Breast epithelium (tissue), 4 donors: ENCODE data around the gene PLXNB2. TPM values are rescaled to one million over a fixed set of nuclear protein-coding genes. Genes with fewer than 3 reads are reported as not detected.

Source experiments
- DNase-seq, 2 donors: peaks; one replicate each; pipeline ENCODE4 v3.0.0-alpha.2; 2019; ENCODE audit warnings: low spot score in 2 of 2
- H3K27ac ChIP-seq, 2 donors: fragments of 200-600 bp; sonication (generic) in 1 of 2; one replicate each; pipeline ENCODE4 v1.5.1; 2016 to 2019; ENCODE audit warnings: mild to moderate bottlenecking in 1 of 2
- H3K27me3 ChIP-seq, 2 donors: fragments of 200-600 bp; sonication (generic) in 1 of 2; one replicate each; pipeline versions ENCODE4 v1.5.1 to v1.6.0; 2017 to 2019; ENCODE audit warnings: control low read depth in 1 of 2, mild to moderate bottlenecking in 1 of 2
- H3K36me3 ChIP-seq: fragments of 200-600 bp; one replicate; pipeline ENCODE4 v1.5.1; 2019
- H3K4me1 ChIP-seq, 2 donors: fragments of 200-600 bp; sonication (generic); one replicate each; pipeline ENCODE4 v1.5.1; 2016 to 2019; ENCODE audit warnings: control low read depth in 1 of 2
- H3K4me3 ChIP-seq, 3 donors: fragments of 200-600 bp; sonication (generic); 1 replicate in 2 of 3; 2 replicates in 1 of 3; pipeline ENCODE4 v1.5.1; 2016 to 2019; ENCODE audit warnings: mild to moderate bottlenecking in 3 of 3, moderate library complexity in 2 of 3
- H3K9me3 ChIP-seq, 2 donors: fragments of 200-600 bp; sonication (generic) in 1 of 2; one replicate each; pipeline ENCODE4 v1.5.1; 2016 to 2019; ENCODE audit warnings: control low read depth in 1 of 2
- CTCF ChIP-seq, 3 donors: fragments of 450-650 bp; IDR thresholded peaks; one replicate each; pipeline ENCODE4 v1.5.1; 2016 to 2017; ENCODE audit warnings: antibody characterized with exemption in 3 of 3, mild to moderate bottlenecking in 3 of 3, moderate library complexity in 3 of 3
- POLR2A ChIP-seq: fragments of 450-650 bp; IDR thresholded peaks from one replicate; pipeline ENCODE4 v1.6.1; 2016; ENCODE audit warnings: antibody characterized with exemption, mild to moderate bottlenecking, moderate library complexity
- POLR2AphosphoS5 ChIP-seq, 3 donors: sonication (generic); formaldehyde crosslinking; IDR thresholded peaks; one replicate each; pipeline ENCODE4 v1.6.1; 2017; ENCODE audit warnings: antibody characterized with exemption in 3 of 3
- intact Hi-C: fragments of 100-400 bp; cut with DNase I; formaldehyde crosslinking; loops from one replicate; pipeline ENCODE4 v1.15.1; 2023; ENCODE audit warnings: low total_unique reads
- total RNA-seq, 3 donors: library from RNA; depleted of rRNA; stranded (reverse); fragments of >200 nt; gene quantifications; one replicate each; pipeline ENCODE4 v1.1.0, GENCODE V29; 2016

Gene PLXNB2
- total RNA-seq, 3 donors from 2014 or later, result 79.0 to 137 (median 122) TPM

GRCh38 chr22:50258361-50259292 is 48.8 kb downstream of the PLXNB2 start:
- intact Hi-C loops, result loop anchor here (10.0 kb wide), 1 partner anchor 246 kb away; the partner anchor contains the start of genes LMF2 and NCAPH2
- Histone ChIP-seq H3K27me3 (peaks cover 0 to 25% of the 10 kb centered on the region in 2 donors), H3K27ac (no peak overlapping the region), H3K4me3 (no peak overlapping the region), H3K4me1 (no peaks in the 10 kb centered on the region), H3K9me3 (no peaks in the 10 kb centered on the region), H3K36me3 (no peaks in the 10 kb centered on the region)
- DNase-seq, result no peak
- TF ChIP-seq POLR2AphosphoS5 (IDR thresholded peaks at IDR 0.05) (no peak), POLR2A (no peak), CTCF (IDR thresholded peaks at IDR 0.05) (no peak)

DNA sequence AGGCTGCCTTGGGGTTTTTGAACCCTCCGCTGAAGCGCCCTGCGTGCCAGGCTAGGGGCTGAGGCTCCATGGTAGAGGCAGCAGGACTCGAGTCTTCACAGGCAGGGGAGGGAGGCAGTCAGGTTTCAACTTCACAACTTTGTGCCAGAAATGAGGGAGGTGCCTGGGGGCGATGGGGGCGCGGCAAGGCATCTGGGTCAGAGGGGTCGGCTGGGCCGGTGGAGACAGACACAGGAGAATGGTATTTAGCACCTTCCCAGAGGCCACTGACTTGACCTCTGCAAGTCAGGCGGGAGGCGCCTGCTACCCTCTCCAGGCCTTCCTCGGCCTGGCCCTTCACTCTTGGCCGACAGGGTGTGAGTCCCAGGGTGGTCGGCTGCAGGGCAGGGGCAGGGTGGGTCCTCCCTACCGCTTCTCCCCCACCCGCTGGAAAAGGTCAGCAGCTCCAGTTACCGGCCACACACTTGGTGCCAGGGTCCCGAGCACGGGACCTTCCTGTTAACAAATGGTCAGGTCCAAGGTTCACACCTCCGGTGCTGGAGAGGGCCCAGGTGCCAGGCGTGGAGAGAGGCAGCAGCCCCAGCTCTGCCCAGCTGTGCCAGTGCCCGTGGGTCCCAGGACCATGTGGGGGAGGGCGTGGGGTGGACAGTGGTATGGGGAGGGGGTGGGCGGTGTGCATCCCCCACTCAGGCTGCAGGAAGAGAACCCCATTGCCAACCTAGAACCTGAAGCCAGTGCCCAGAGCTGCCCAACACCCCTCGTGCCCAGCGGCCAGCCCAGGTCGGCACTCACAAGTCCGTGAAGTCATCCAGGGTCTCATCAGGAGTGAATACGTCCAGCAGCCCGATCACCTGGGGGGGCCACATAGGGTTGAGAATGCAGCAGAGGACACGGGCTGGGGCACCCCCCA is 49.7 kb downstream of the PLXNB2 start:
- Histone ChIP-seq H3K9me3 (no peaks in the 10 kb centered on the region), H3K4me3 (no peak overlapping the region), H3K36me3 (no peaks in the 10 kb centered on the region), H3K27ac (no peak overlapping the region), H3K4me1 (no peaks in the 10 kb centered on the region), H3K27me3 (peaks cover 0 to 21% of the 10 kb centered on the region in 2 donors)
- intact Hi-C loops, result loop anchor here (10.0 kb wide), 1 partner anchor 247 kb away; the partner anchor contains the start of genes LMF2 and NCAPH2
- TF ChIP-seq POLR2AphosphoS5 (IDR thresholded peaks at IDR 0.05) (no peak), CTCF (IDR thresholded peaks at IDR 0.05) (no peak), POLR2A (no peak)
- no peak for DNase-seq

- Histone ChIP-seq H3K36me3 (no peaks in the 10 kb centered on the region), H3K9me3 (no peaks in the 10 kb centered on the region), H3K27me3 (peaks cover 0 to 14% of the 10 kb centered on the region in 2 donors), H3K4me1 (no peaks in the 10 kb centered on the region), H3K4me3 (no peak overlapping the region), H3K27ac (no peak overlapping the region)
- intact Hi-C loops, result loop anchor here (10.0 kb wide), 1 partner anchor 248 kb away; the partner anchor contains the start of genes LMF2 and NCAPH2
- DNase-seq, result no peak
- TF ChIP-seq POLR2AphosphoS5 (IDR thresholded peaks at IDR 0.05), result no peak
- TF ChIP-seq POLR2A, result no peak
- no peak for TF ChIP-seq CTCF (IDR thresholded peaks at IDR 0.05)
Measured at GRCh38 chr22:50257041-50257440, 50.4 kb downstream of the PLXNB2 start.

GRCh38 chr22:50256258-50256862 is 51.1 kb downstream of the PLXNB2 start:
- TF ChIP-seq CTCF (IDR thresholded peaks at IDR 0.05) (no peak), POLR2A (no peak), POLR2AphosphoS5 (IDR thresholded peaks at IDR 0.05) (no peak)
- intact Hi-C loops, result loop anchor here (10.0 kb wide), 1 partner anchor 248 kb away; the partner anchor contains the start of genes LMF2 and NCAPH2
- H3K36me3 ChIP-seq, result no peaks in the 10 kb centered on the region
- H3K27me3 ChIP-seq, result peaks cover 0 to 11% of the 10 kb centered on the region in 2 donors
- no peaks in the 10 kb centered on the region for H3K4me1 ChIP-seq
- no peak overlapping the region for H3K4me3 ChIP-seq
- H3K9me3 ChIP-seq, result no peaks in the 10 kb centered on the region
- H3K27ac ChIP-seq, result no peak overlapping the region
- no peak for DNase-seq
